Uterus (tissue), 4 donors: ENCODE data around the gene CYP2U1. TPM values are rescaled to one million over a fixed set of nuclear protein-coding genes. Genes with fewer than 3 reads are reported as not detected.
"Not testable (repeated sequence)": the region's sequence is repeated elsewhere in the genome, so short reads cannot be mapped to it uniquely, and the experiment has no call there.

ENCODE experiments used
- DNase-seq, 2 donors: peaks; one replicate each; pipeline ENCODE4 v3.0.0-alpha.2; 2019 to 2020
- H3K27ac ChIP-seq, 2 donors: fragments of 200-600 bp; sonication (generic); 1 replicate in 1 of 2; 2 replicates in 1 of 2; pipeline ENCODE4 v1.5.1; 2016 to 2018
- H3K27me3 ChIP-seq, 2 donors: fragments of 200-600 bp; sonication (generic); one replicate each; pipeline ENCODE4 v1.5.1; 2018 to 2019; ENCODE audit warnings: control low read depth in 1 of 2
- H3K36me3 ChIP-seq, 2 donors: fragments of 200-600 bp; sonication (generic); one replicate each; pipeline ENCODE4 v1.5.1; 2019; ENCODE audit warnings: control low read depth in 1 of 2
- H3K4me1 ChIP-seq, 2 donors: fragments of 200-600 bp; sonication (generic); one replicate each; pipeline ENCODE4 v1.5.1; 2018 to 2019; ENCODE audit warnings: control low read depth in 1 of 2
- H3K4me3 ChIP-seq, 2 donors: fragments of 200-600 bp; sonication (generic); 1 replicate in 1 of 2; 2 replicates in 1 of 2; pipeline ENCODE4 v1.5.1; 2018 to 2019; ENCODE audit warnings: mild to moderate bottlenecking in 1 of 2
- H3K9me3 ChIP-seq, 2 donors: fragments of 200-600 bp; sonication (generic); one replicate each; pipeline ENCODE4 v1.5.1; 2019; ENCODE audit warnings: control low read depth in 1 of 2
- POLR2A ChIP-seq, 2 donors: fragments of 450-650 bp; IDR thresholded peaks; one replicate each; pipeline ENCODE4 v1.6.1; 2016; ENCODE audit warnings: antibody characterized with exemption in 2 of 2, mild to moderate bottlenecking in 1 of 2, moderate library complexity in 1 of 2
- intact Hi-C: fragments of 100-400 bp; cut with DNase I; formaldehyde crosslinking; loops from one replicate; pipeline ENCODE4 v1.15.1; 2023; ENCODE audit warnings: low total_unique reads
- total RNA-seq, 4 donors: library from RNA; depleted of rRNA in 3 of 4; stranded (reverse); fragments of >200 nt in 3 of 4; gene quantifications; one replicate each; pipeline versions ENCODE4 v1.1.0 to v1.2.4, GENCODE V29; 2014 to 2023
- TF ChIP-seq, protein P1 (sequence below), 4 experiments: fragments of 200-600 bp in 2 of 4; fragments of 450-650 bp in 2 of 4; sonication (generic) in 2 of 4; IDR thresholded peaks; one replicate each; pipeline ENCODE4 v1.5.1; 2016 to 2019; ENCODE audit warnings: antibody characterized with exemption in 4 of 4, mild to moderate bottlenecking in 2 of 4, moderate library complexity in 1 of 4
- donor health status: DM: yes; HTN: yes; CAD: no.

Gene CYP2U1
- total RNA-seq, 4 donors from 2014 or later, result 14.7 to 32.0 (median 20.5) TPM

GRCh38 chr4:107956011-107956410, 24.7 kb downstream of the CYP2U1 start:
- Histone ChIP-seq H3K4me1 (no peaks in the 10 kb centered on the region), H3K27me3 (no peaks in the 10 kb centered on the region), H3K9me3 (peaks cover 0 to 3% of the 10 kb centered on the region in 2 donors), H3K4me3 (no peak overlapping the region), H3K36me3 (no peaks in the 10 kb centered on the region), H3K27ac (no peak overlapping the region)
- TF ChIP-seq, protein P1, sequence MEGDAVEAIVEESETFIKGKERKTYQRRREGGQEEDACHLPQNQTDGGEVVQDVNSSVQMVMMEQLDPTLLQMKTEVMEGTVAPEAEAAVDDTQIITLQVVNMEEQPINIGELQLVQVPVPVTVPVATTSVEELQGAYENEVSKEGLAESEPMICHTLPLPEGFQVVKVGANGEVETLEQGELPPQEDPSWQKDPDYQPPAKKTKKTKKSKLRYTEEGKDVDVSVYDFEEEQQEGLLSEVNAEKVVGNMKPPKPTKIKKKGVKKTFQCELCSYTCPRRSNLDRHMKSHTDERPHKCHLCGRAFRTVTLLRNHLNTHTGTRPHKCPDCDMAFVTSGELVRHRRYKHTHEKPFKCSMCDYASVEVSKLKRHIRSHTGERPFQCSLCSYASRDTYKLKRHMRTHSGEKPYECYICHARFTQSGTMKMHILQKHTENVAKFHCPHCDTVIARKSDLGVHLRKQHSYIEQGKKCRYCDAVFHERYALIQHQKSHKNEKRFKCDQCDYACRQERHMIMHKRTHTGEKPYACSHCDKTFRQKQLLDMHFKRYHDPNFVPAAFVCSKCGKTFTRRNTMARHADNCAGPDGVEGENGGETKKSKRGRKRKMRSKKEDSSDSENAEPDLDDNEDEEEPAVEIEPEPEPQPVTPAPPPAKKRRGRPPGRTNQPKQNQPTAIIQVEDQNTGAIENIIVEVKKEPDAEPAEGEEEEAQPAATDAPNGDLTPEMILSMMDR (IDR thresholded peaks at IDR 0.05), result no peak
- no peak for TF ChIP-seq POLR2A (IDR thresholded peaks at IDR 0.05)
- intact Hi-C loops, result no loop called here
- no peak for DNase-seq

DNA sequence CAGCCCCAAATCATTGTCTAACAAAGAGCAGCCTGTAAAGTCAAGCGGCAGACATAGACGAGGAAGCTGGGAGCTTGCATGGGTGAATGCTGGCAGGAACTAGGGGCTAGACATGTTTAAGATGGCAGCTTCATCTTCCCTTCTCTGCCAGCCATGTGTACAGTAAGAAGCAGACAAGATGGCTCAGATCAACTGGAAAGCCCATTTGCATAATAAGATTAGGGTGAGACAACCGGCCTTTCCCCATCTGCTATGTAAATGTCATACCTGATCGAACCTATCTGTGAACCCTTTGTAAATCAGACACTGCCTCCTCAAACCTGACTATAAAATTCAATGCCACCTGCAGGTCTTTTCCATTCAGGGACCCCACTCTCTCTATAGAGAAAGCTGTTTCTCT, 35.6 kb downstream of the CYP2U1 start:
- H3K4me1 ChIP-seq, result no peaks in the 10 kb centered on the region
- intact Hi-C loops, result no loop called here
- no peak overlapping the region for H3K4me3 ChIP-seq
- H3K9me3 ChIP-seq, result no peaks in the 10 kb centered on the region
- TF ChIP-seq, protein P1 (IDR thresholded peaks at IDR 0.05), result no peak
- no peak for TF ChIP-seq POLR2A (IDR thresholded peaks at IDR 0.05)
- H3K36me3 ChIP-seq, result no peaks in the 10 kb centered on the region
- no peak overlapping the region for H3K27ac ChIP-seq
- no peaks in the 10 kb centered on the region for H3K27me3 ChIP-seq
- DNase-seq, result no peak

DNA sequence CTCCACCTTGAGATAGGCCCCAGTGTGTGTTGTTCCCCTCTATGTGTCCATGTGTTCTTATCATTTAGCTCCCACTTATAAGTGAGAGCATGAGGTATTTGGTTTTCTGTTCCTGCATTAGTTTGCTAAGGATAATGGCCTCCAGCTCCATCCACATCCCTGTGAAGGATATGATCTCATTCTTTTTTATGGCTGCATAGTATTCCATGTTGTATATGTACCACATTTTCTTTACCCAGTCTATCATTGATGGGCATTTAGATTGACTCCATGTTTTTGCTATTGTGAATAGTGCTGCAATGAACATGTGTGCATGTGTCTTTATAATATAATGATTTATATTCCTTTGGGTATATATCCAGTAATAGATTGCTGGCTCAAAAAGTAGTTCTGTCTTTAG, 36.2 kb downstream of the CYP2U1 start:
- H3K4me1 ChIP-seq, H3K9me3 ChIP-seq, H3K27ac ChIP-seq, H3K27me3 ChIP-seq, H3K36me3 ChIP-seq, H3K4me3 ChIP-seq, intact Hi-C loops, DNase-seq: not testable (repeated sequence)

GRCh38 chr4:107967921-107968320, 36.6 kb downstream of the CYP2U1 start:
- H3K36me3 ChIP-seq, H3K4me3 ChIP-seq, H3K4me1 ChIP-seq, DNase-seq, intact Hi-C loops, H3K27me3 ChIP-seq, H3K9me3 ChIP-seq, H3K27ac ChIP-seq: not testable (repeated sequence)

DNA sequence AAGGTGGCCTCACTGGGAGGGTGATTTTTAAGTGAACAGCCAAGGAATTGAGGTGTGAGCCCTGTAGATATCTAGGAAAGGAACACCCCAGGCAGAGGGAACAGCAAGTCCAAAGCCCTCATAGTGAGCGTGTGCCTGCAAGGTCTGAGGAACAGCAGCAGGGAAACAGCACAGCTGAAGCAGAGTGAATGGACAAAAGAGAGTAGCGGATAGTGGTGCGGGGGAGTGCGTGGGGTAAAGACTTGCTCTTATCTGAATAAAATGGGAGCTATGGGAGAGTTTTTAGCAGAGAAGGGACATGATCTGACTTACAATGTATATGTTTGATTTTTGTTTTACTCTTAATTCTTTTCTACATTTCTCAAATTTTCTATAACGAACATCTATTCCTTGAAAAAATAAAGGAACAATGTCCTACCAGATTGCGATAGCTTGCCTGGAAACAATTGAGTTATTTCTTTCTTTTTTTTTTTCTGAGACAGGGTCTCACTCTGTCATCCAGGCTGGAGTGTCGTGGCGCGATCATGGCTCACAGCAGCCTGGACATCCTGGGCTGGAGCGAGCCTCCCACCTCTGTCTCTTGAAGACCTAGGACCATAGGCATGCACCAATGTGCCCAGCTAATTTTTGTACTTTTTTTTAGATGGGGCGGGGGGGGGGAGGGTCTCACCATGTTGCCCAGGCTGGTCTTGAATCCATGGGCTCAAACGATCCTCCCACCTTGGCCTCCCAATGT, 38.9 kb downstream of the CYP2U1 start:
- intact Hi-C loops, result no loop called here
- DNase-seq, result no peak
- Histone ChIP-seq H3K9me3 (no peaks in the 10 kb centered on the region), H3K36me3 (no peaks in the 10 kb centered on the region), H3K27me3 (no peaks in the 10 kb centered on the region), H3K27ac (no peak overlapping the region), H3K4me1 (no peaks in the 10 kb centered on the region), H3K4me3 (no peak overlapping the region)
- no peak for TF ChIP-seq POLR2A (IDR thresholded peaks at IDR 0.05)
- TF ChIP-seq, protein P1 (IDR thresholded peaks at IDR 0.05), result no peak

GRCh38 chr4:107972605-107973004, 41.3 kb downstream of the CYP2U1 start:
- TF ChIP-seq, protein P1 (IDR thresholded peaks at IDR 0.05), result no peak
- no peak for TF ChIP-seq POLR2A (IDR thresholded peaks at IDR 0.05)
- no peaks in the 10 kb centered on the region for H3K27me3 ChIP-seq
- H3K36me3 ChIP-seq, result no peaks in the 10 kb centered on the region
- H3K9me3 ChIP-seq, result no peaks in the 10 kb centered on the region
- no peak overlapping the region for H3K27ac ChIP-seq
- no peak overlapping the region for H3K4me3 ChIP-seq
- intact Hi-C loops, result no loop called here
- H3K4me1 ChIP-seq, result no peaks in the 10 kb centered on the region
- no peak for DNase-seq
